NCI-H1048 (cell line): ENCODE results near the gene CCDC80.

Source experiments
- DNase-seq: peaks from one replicate; lab custom pipeline; 2025; lab: John Stamatoyannopoulos, UW

Gene CCDC80, protein sequence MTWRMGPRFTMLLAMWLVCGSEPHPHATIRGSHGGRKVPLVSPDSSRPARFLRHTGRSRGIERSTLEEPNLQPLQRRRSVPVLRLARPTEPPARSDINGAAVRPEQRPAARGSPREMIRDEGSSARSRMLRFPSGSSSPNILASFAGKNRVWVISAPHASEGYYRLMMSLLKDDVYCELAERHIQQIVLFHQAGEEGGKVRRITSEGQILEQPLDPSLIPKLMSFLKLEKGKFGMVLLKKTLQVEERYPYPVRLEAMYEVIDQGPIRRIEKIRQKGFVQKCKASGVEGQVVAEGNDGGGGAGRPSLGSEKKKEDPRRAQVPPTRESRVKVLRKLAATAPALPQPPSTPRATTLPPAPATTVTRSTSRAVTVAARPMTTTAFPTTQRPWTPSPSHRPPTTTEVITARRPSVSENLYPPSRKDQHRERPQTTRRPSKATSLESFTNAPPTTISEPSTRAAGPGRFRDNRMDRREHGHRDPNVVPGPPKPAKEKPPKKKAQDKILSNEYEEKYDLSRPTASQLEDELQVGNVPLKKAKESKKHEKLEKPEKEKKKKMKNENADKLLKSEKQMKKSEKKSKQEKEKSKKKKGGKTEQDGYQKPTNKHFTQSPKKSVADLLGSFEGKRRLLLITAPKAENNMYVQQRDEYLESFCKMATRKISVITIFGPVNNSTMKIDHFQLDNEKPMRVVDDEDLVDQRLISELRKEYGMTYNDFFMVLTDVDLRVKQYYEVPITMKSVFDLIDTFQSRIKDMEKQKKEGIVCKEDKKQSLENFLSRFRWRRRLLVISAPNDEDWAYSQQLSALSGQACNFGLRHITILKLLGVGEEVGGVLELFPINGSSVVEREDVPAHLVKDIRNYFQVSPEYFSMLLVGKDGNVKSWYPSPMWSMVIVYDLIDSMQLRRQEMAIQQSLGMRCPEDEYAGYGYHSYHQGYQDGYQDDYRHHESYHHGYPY

DNA sequence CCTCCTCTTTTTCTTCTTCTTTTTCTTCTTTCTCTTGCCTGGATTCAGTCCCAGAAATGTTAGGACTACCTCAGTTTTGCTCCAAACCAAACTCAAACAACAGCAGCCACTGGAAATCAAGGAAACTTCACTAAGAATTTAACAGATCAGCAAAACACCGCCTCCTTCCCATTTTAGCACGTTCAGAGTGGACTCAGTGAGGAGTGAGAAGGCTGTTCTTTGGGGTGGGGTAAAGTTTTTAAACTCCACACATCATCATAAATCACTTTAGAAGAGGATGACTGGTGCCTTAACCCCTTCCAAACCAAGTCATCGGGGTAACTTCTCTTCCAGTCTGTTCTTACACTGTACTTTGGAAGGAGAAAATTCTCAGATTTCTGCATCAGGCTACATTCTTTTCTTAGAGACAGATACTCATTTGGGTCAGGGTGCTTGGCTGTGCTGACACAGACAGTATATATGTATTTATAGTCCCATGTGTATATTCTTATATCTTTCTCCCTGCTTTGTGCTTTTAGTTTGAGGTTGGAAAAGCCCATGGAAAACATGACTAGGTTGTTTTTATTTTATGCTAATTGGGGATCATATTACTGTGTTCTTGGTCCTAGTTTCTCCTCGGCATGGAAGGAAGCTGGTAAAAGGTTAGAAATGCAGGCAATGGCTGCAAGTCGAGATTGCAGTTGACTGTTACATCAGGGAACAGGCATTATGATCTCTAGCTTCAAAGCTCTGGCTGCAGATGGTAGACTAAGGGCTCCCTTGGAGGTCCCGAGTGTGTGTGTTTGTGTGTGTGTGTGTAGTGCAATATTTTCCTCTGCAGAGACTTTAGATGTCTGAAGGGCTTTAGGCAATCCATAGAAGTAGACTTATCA lies at the start of gene CCDC80:
TSS of gene CCDC80 (minus strand) at position 214 of the 872 bp plus-strand sequence. CDS start 1,238 bp downstream, outside the sequence.
- DNase-seq, result no peak

GRCh38 chr3:112689989-112690388 lies 49.0 kb upstream of the CCDC80 start:
- DNase-seq, result no peak

DNA sequence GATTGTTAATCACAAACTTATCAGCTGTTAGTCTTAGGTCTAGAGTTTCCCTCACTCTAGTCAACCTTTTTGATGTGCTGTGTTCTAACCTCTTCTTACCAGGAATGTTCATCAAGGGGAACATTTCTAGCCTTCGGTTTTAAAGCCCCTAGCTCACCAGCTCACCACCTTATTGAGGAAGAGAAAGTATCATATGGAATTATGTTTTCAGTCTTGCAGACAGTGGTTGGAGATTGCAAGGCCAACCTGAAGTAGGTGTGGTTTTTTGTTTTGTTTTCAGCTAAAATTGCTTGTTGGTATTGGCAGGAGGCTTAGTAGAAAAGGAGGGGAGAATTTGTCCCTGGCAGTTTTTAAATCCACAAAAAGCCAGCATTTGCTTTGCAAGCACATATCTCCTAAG lies 48.4 kb upstream of the CCDC80 start:
- DNase-seq, result no peak

DNA sequence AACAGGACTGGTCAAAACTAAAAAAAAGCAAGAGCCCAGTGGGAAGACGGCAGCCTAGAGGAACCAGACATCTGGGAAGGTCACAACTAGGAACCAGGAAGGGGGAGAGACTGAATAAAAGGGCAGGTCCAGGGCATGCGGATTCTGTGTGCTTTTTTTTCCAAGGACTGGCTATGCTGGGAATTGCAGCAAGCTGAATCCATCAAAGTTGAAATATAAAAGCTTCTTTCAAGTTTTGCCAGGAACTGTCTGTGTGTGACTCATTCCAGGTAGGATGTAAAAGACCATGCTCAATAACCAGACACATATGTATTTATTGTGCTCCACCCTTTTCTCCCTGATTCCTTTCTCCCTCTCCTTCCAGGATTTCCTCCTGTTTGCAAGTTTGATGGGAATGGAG lies 47.9 kb upstream of the CCDC80 start:
- no peak for DNase-seq

DNA sequence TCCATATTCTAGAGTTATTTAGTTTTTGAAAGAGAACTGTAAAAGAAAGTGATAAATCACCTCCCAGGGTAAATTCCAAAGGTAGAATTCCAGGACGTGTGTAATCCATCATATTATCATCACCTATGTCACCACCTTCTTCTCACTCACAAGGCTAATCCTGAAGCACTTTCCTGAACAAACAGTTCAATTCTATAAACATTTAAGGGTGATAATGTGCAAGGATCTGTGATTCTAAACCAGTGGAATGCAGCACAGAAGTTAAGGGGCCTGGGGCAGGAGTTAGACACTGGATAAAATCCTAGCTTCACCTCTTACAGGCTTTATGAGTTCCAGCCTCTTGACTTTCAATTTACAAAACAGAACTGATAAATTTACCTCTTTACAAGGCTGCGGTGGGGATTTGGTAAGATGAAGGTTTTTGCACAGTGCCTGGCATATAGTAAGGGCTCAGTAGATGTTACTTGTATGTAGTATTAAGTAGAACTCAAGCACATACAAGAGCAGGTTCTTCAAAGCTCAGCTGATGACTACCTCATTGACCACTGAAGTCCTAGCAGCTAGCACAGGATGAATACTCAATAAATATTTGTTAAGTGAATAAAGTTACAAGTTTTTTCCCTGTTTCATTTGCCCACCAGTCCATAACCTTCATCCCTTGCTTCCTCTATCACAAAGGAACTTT lies 47.3 kb upstream of the CCDC80 start:
- no peak for DNase-seq

DNA sequence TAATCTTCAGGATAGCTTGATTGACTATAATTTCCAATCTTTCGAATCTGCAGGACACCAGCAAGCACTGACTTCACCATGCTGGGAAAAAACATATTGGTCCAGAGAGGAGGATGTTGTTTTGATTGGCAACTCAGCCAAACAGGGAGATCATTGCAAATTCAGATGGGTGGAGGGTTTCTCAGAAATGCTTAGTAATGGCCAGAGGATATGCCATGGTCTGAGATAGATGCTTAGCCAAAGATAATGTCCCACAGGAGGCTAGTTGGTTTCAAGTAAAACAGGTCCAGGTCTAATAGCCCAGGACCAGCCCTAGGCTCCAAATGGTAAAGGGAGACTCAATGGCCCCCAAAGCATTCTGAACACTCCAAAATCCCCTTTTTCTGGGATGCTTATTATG lies 46.7 kb upstream of the CCDC80 start:
- DNase-seq, result no peak

DNA sequence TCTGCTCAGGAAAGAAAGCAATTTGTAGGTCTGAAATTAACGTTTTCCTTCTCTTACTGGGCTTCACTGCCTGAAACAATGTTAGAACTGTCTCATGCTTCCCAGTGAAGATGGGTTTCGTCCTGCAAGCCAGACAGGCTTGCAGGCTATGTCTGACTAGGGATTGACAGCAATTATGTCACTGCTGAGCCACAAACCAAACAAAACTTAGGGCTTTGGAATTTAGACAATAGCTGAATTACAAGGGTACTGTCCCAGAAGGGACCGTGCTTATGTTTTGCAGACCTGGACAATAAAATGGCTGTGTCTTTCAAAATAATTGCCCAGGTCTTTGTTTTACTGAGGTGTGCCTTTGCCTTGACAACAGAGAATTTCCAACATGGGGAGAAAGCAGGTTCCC lies 46.3 kb upstream of the CCDC80 start:
- no peak for DNase-seq

GRCh38 chr3:112685956-112686799 lies 45.2 kb upstream of the CCDC80 start:
- DNase-seq, result no peak

DNA sequence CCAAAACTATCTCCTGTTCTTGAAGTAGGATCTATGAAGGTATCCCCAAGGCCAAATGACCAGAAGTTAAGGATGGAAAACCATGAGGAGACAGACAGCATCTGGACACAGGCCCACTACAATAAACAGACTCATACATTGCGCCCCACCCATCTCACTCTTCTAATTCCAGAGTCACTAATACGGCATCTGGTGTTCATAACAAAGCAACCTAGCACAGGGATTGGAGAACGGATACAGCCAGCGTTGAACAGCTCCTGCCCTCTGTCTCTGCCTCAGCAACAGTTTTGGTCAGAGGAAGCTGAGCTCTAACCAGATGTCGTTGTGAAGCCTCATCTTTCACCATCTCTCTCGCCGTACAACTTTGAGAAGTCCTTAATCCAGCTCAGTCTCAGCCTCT lies 44.5 kb upstream of the CCDC80 start:
- DNase-seq, result no peak

DNA sequence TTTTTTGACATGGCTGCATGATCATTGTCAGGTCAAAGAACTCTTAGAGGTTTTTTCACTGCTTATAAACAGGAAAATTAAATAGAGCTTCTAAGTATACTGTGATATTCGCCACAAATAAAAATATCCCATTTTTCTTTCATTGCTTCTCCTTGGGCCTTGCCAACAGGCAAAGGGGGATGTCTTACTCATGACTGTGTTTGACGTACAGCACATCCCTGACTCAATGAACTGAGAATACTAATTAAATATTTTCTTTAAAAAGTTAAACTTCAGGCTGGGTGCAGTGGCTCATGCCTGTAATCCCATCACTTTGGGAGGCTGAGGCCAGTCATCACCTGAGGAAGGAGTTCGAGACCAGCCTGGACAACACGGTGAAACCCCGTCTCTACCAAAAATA lies 41.4 kb upstream of the CCDC80 start:
- DNase-seq, result no peak

DNA sequence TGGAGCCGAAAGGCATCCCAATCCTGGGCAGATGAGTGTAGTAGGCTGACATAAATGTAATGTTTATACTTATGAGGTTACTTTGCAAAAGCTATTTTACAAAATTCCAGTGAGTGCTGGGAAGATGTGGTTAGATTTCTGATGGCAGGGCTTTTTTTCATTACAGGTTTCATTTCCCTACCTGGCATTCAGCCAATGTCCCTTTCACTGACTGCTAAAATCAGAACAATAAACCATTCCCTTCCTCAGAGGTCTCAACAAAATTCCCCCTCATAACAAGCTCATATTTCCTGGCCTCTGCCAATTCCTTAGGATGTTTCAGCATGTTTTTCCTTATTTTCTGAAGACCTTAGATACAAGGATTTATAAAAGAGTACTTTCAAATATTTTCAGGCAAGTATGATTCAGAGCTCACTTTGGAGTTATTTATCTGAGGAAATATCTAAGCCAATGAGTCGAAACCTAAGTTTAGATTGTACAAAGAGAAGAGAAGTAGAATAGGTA lies 40.9 kb upstream of the CCDC80 start:
- DNase-seq, result no peak

DNA sequence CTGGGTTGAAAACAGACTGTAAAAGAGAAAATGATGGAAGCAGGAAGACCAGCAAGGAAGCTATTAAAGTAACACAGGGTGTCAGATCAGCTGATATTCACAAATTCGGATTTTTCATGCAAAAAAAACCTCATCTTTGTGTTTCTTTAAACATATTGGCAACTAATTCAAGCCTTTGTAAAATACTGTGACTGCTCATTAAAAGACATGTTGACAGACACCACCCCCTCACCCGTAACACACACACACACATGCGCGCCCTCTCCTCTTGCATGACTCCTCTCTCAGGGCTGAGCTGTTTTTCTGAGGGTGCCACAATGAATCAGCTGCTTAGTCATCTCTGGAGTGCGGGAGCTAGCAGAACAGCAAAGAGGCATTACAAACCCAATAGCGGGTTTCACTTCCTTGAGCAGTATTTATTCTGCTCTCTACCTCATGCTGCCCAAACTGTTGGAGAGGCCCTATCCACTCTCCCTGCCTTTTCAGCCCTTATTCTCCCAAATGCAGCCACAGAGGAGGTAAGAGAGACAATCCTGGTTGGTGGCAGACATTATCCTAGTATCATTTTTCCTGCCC lies 35.8 kb upstream of the CCDC80 start:
- no peak for DNase-seq

- DNase-seq, result no peak
Observed at GRCh38 chr3:112675943-112676535, 35.1 kb upstream of the CCDC80 start.

DNA sequence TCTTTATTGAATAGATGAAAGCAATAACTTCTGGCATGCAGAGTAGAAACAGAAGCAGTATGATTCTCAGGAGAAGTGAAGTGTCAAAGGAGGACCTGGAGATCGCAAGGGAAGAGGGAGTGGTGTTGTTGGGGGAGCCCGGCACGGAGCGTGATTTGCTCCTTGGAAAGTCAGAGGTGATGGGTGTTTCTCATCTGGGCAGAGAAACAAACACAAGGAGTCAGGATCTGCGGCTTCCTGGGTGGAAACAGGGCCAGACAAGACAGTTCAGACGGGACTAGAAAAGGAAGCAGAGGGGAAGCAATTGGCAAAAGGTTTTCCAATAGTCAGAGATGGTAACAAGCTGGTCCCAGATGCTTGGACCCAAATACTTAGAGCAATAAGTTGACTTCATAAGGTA lies 34.4 kb upstream of the CCDC80 start:
- DNase-seq, result no peak

DNA sequence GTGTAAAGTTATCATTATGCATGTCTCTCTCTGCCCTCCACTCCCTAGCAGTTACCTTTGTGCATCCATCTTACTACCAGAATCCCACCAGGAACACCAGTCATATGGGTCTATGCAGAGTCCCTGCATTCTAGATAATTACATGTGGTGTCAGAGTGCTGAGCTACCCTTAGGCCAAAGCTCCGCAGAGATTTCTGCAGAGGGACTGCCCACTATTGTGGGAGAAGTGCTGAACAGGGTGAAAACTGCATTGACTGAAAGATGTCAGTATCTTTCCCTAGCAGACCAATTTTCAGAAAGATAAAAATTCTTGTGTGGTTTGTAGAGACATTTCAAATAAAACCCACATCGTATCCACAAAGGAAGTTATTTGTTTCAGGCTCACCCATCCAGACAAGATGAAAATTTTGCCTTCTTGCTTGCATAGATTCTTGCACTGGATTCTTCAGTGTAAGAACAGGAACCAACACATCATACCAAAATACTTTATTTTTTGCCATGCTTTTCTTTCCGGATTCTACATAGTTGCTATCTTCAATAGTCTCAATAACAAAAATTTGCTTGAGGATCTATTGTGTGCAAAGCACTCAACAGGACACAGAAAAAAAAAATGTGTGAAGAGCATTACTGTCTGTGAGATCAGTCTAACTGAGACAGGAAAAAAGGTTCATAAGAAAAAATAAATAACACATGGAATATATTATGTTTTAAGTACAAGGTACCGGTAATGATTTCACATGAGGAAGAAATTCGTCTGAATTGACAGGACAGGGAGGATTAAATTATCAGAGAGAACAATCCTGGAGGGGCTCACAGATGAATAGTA lies 32.0 kb upstream of the CCDC80 start:
- DNase-seq, result no peak

DNA sequence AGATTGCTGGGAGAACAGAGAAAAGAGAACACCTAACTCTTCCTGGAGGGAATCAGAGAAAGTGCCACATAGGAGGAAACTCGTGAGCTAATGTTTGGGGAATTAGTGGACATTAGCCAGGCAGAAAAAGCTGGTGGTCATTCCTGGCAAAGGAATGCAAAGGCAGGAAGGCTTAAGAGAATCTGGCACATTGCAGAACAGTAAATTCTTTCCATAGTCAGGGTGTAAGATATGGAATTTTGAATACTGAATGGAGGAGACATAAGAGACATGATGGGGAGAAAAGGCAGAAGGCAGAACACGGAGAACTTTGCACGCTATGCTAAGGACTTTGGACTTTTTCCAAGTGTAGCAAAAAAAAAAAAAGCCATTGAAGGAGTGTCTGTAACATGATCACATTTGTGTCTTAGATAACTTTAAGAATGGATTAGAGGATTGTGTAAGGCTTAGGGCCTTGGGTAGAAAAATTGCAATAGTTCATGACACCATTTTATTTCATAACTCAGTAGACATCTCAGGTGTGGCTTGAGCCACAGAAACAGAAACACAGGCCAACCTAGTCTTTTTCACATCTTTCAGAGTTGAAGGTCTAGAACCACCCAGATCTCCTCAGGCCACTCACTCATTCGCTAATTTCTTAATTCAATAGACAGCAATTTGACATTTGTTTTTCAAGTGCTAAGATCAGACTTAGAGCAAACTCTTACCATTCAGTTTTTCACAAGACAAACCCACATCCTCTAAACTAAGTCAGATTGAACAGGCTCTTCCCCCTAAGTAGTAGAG lies 31.2 kb upstream of the CCDC80 start:
- DNase-seq, result no peak

DNA sequence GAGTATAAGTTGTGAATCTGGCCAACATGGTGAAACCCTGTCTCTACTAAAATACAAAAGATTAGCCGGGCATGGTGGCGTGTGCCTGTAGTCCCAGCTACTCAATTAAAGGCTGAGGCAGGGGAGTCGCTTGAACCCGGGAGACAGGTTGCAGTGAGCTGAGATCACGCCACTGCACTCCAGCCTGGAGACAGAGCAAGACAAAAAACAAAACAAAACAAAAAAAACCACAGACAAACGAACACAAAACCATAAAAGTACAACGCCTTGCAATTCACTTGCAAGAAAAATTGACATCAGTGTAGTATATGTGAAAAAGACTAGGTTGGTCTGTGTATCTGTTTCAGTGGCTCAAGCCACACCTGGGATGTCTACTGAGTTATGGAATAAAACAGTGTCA lies 29.9 kb upstream of the CCDC80 start:
- no peak for DNase-seq

- no peak for DNase-seq
Observed at GRCh38 chr3:112667599-112667998, 26.7 kb upstream of the CCDC80 start.
